WERI-Rb-1 (cell line): ENCODE measurements around the gene MTX1.
"Not testable (repeated sequence)": the region's sequence is repeated elsewhere in the genome, so short reads cannot be mapped to it uniquely, and the experiment has no call there.

Source experiments
- DNase-seq: peaks from one replicate; pipeline ENCODE4 v3.0.0-alpha.2; 2020
- H3K27ac ChIP-seq: fragments of 250-450 bp; sonication (Bioruptor Pico); 2 replicates; pipeline ENCODE4 v1.5.1; 2020; ENCODE audit warnings: mild to moderate bottlenecking, moderate library complexity
- H3K27me3 ChIP-seq: fragments of 250-450 bp; sonication (Bioruptor Pico); 2 replicates; pipeline ENCODE4 v1.5.1; 2021; ENCODE audit warnings: mild to moderate bottlenecking, low read depth, moderate library complexity; ENCODE audit not compliant: insufficient read depth, severe bottlenecking
- H3K36me3 ChIP-seq: fragments of 250-450 bp; sonication (Bioruptor Pico); 2 replicates; pipeline ENCODE4 v1.5.1; 2020; ENCODE audit warnings: mild to moderate bottlenecking, moderate library complexity
- H3K4me3 ChIP-seq: 2 replicates; pipeline ENCODE4 v1.5.1; 2011; ENCODE audit warnings: low read depth, mild to moderate bottlenecking, control low read depth, low read length
- H3K9me3 ChIP-seq: fragments of 250-450 bp; sonication (Bioruptor Pico); 2 replicates; pipeline ENCODE4 v1.5.1; 2021; ENCODE audit warnings: mild to moderate bottlenecking, moderate library complexity; ENCODE audit not compliant: severe bottlenecking
- TF ChIP-seq, protein P1 (sequence below): IDR thresholded peaks from 2 replicates; pipeline ENCODE4 v1.5.1; 2011; ENCODE audit warnings: low read depth, mild to moderate bottlenecking, control low read depth, inconsistent platforms, low read length

The MTX1 gene, protein sequence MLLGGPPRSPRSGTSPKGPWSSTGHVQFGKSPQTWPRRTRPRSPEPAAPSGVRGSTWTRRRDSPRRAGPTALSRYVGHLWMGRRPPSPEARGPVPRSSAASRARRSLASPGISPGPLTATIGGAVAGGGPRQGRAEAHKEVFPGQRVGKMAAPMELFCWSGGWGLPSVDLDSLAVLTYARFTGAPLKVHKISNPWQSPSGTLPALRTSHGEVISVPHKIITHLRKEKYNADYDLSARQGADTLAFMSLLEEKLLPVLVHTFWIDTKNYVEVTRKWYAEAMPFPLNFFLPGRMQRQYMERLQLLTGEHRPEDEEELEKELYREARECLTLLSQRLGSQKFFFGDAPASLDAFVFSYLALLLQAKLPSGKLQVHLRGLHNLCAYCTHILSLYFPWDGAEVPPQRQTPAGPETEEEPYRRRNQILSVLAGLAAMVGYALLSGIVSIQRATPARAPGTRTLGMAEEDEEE

DNA sequence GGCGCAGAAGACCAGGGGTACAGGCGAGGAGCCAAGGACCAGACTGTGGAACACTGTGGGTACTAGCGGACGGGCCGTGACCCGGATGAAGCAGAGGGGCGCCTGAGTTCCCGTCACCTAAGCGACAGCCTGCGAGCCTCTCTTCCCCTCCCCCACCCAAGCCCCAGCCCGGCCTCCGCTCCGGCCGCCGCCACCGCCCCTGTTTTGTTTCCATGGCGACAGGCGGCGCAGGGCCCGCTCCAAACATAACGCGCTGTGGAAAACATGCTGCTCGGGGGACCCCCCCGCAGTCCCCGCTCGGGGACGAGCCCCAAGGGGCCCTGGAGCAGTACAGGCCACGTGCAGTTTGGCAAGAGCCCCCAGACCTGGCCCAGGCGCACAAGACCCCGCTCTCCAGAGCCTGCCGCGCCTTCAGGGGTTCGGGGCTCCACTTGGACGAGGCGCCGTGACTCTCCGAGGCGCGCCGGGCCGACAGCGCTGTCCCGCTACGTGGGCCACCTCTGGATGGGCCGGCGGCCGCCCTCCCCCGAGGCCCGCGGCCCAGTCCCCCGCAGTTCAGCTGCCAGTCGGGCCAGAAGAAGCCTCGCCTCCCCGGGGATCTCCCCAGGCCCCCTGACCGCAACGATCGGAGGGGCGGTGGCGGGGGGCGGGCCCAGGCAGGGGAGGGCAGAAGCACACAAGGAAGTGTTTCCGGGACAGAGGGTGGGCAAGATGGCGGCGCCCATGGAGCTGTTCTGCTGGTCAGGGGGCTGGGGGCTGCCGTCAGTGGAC lies at the start of gene MTX1:
Gene MTX1, plus strand, starts transcription at position 155 of the 771 bp plus-strand sequence. Its CDS starts 110 bp downstream, at position 265.
- DNase-seq: peak; percentile 99
- Histone ChIP-seq H3K4me3 (peak within 1 kb of the TSS; percentile 97), H3K27me3 (no peaks in the 10 kb centered on the region), H3K27ac (peak within 1 kb of the TSS; percentile 96), H3K36me3 (peaks cover 14% of the 10 kb centered on the region), H3K9me3 (no peaks in the 10 kb centered on the region)
- TF ChIP-seq, protein P1, sequence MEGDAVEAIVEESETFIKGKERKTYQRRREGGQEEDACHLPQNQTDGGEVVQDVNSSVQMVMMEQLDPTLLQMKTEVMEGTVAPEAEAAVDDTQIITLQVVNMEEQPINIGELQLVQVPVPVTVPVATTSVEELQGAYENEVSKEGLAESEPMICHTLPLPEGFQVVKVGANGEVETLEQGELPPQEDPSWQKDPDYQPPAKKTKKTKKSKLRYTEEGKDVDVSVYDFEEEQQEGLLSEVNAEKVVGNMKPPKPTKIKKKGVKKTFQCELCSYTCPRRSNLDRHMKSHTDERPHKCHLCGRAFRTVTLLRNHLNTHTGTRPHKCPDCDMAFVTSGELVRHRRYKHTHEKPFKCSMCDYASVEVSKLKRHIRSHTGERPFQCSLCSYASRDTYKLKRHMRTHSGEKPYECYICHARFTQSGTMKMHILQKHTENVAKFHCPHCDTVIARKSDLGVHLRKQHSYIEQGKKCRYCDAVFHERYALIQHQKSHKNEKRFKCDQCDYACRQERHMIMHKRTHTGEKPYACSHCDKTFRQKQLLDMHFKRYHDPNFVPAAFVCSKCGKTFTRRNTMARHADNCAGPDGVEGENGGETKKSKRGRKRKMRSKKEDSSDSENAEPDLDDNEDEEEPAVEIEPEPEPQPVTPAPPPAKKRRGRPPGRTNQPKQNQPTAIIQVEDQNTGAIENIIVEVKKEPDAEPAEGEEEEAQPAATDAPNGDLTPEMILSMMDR: no peak

DNA sequence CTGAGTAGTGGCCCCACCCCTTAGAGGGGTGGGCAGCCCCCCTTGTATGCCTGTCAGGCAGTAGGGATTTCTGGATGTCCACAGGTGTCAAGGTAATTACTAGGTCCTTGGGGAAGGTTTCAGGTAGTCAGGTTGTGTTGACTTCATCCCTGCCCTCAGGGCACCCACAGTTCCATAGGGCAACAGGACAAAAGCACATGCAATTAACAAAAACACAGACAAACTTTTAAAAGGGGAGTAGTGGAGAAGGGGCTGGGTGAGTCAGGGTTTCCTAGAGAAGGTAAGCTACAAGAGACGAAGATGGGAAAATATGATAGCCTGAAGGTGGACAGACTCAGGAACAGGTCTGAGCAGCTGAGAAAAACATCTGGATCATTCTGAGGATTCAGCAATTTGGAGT lies 49.5 kb upstream of the MTX1 start:
- no peaks in the 10 kb centered on the region for H3K36me3 ChIP-seq
- no peak overlapping the region for H3K4me3 ChIP-seq
- no peak for DNase-seq
- peaks cover 3% of the 10 kb centered on the region for H3K9me3 ChIP-seq
- TF ChIP-seq, protein P1: no peak
- H3K27me3 ChIP-seq: no peaks in the 10 kb centered on the region
- H3K27ac ChIP-seq: no peak overlapping the region

DNA sequence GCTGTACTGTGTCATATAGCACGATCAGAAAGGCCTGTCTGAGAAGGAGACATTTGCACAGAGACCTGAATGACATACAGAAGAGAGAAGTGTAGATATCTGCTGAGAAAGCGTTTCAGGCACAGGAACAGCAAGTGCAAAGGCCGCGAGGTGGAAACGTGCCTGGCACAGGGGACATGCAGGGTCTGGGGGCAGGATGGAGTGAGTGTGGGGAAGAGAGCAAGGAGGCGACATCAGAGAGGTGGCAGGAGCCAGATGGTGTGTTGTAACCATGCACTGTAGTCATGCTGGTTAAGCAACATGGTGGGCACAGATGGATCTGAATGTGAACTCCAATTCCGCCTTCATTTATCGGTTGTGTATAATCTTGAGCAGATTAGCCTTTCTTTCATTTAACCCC lies 48.4 kb upstream of the MTX1 start:
- Histone ChIP-seq H3K27me3 (no peaks in the 10 kb centered on the region), H3K36me3 (no peaks in the 10 kb centered on the region), H3K9me3 (peaks cover 5% of the 10 kb centered on the region), H3K4me3 (no peak overlapping the region), H3K27ac (no peak overlapping the region)
- TF ChIP-seq, protein P1: no peak
- DNase-seq: no peak

DNA sequence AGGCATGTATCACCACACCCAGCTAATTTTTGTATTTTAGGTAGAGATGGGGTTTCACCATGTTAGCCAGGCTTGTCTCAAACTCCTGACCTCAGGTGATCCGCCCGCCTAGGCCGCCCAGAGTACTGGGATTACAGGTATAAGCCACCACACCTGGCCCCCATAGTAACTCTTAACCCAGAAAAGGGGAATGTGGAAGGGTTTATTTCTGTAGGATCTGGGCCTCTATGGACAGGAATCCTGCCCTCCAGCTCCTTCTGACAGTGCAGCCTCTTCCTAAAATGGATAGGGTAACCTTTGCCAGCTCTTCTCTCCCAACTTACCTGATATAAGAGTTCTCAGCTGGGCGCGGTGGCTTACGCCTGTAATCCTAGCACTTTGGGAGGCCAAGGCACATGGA lies 45.9 kb upstream of the MTX1 start:
- not testable (repeated sequence) for DNase-seq, H3K27me3 ChIP-seq, H3K27ac ChIP-seq, H3K36me3 ChIP-seq, H3K9me3 ChIP-seq, H3K4me3 ChIP-seq

DNA sequence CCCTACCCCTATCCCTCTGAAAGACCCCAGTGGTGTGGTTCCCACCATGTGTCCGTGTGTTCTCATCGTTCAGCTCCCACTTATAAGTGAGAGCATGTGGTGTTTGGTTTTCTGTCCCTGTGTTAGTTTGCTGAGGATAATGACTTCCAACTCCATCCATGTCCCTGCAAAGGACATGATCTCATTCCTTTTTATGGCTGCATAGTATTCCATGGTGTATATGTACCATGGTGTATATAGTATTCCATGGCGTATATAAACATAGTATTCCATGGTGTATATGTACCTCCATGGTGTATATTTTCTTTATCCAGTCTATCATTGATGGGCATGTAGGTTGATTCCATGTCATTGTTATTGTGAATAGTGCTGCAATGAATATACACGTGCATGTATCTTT lies 44.7 kb upstream of the MTX1 start:
- not testable (repeated sequence) for H3K4me3 ChIP-seq, H3K27ac ChIP-seq, H3K36me3 ChIP-seq, H3K9me3 ChIP-seq, H3K27me3 ChIP-seq, DNase-seq

DNA sequence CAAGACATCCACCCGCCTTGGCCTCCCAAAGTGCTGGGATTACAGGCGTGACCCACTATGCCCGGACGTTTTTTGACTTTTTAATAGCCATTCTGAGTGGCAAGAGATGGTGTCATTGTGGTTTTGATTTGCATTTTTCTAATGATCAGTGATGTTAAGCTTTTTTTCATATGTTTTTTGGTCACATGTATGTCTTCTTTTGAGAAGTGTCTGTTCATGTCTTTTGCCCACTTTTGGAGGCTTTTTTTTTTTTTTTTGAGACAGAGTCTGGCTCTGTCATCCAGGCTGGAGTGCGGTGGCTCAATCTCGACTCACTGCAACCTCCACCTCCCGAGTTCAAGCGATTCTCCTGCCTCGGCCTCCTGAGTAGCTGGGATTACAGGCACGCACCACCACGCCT lies 43.9 kb upstream of the MTX1 start:
- not testable (repeated sequence) for DNase-seq, H3K4me3 ChIP-seq, H3K36me3 ChIP-seq, H3K27me3 ChIP-seq, H3K9me3 ChIP-seq, H3K27ac ChIP-seq

DNA sequence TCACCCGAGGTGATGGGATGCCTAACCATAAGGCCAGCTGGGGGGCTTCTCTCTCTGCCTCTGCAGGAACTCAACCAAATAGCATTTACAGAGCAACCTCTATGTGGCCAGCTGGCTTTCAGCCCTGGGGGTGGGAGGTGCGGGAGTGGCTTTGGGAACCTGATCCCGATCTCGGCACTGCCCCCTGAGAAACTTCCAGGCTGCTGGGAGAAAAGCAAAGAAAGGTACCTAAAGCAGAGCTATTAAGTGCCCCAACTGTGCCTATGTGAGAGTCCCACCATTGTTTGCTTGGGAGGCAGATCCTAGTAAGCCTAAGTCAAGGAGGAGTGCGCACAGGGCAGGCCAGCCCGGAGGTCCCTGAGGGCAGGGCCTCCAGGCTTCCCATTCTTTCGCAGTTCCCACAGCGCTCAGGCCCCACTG lies 42.4 kb upstream of the MTX1 start:
- peak; percentile 23 for DNase-seq
- TF ChIP-seq, protein P1: no peak
- H3K4me3 ChIP-seq: no peak overlapping the region
- H3K27ac ChIP-seq: no peak overlapping the region
- peaks cover 2% of the 10 kb centered on the region for H3K9me3 ChIP-seq
- H3K36me3 ChIP-seq: peaks cover 19% of the 10 kb centered on the region
- no peaks in the 10 kb centered on the region for H3K27me3 ChIP-seq
